Stimulated activated CD4-positive, alpha-beta T cell treated with anti-CD3 and anti-CD28 coated beads, Interleukin-1b, Interleukin-23, amount 100 ng/mL, for 48 hours (primary cell): ENCODE results near the gene HSPA1B.
A peak's percentile ranks its signal among the peaks of the same experiment; 100 is the strongest.
"Not testable (repeated sequence)": the region's sequence is repeated elsewhere in the genome, so short reads cannot be mapped to it uniquely, and the experiment has no call there.

ENCODE experiments used
- DNase-seq: peaks from one replicate; pipeline ENCODE4 v3.0.0-alpha.2; 2020

Gene HSPA1B

GRCh38 chr6:31827286-31828079 lies at the start of gene HSPA1B:
HSPA1B (plus strand) TSS chr6:31827738; CDS start chr6:31827951, 213 bp downstream.
- peak; percentile 97 for DNase-seq

- no peak for DNase-seq
Measured at GRCh38 chr6:31778193-31778592, 49.3 kb upstream of the HSPA1B start.

GRCh38 chr6:31778999-31779885 lies 48.3 kb upstream of the HSPA1B start:
- no peak for DNase-seq

GRCh38 chr6:31779908-31780307 lies 47.6 kb upstream of the HSPA1B start:
- no peak for DNase-seq

- no peak for DNase-seq
Measured at GRCh38 chr6:31780507-31781243, 46.9 kb upstream of the HSPA1B start.

GRCh38 chr6:31781244-31782125 lies 46.1 kb upstream of the HSPA1B start:
- no peak for DNase-seq

- DNase-seq = no peak
Measured at GRCh38 chr6:31782126-31782855, 45.2 kb upstream of the HSPA1B start.

GRCh38 chr6:31784098-31784925 lies 43.2 kb upstream of the HSPA1B start:
- DNase-seq = no peak

- DNase-seq = no peak
Measured at GRCh38 chr6:31785475-31785874, 42.1 kb upstream of the HSPA1B start.

GRCh38 chr6:31791324-31792089 lies 36.0 kb upstream of the HSPA1B start:
- DNase-seq = no peak

GRCh38 chr6:31792090-31792374 lies 35.5 kb upstream of the HSPA1B start:
- DNase-seq = no peak

- DNase-seq = no peak
Measured at GRCh38 chr6:31792761-31793171, 34.8 kb upstream of the HSPA1B start.

- DNase-seq = not testable (repeated sequence)
Measured at GRCh38 chr6:31793927-31794245, 33.7 kb upstream of the HSPA1B start.

GRCh38 chr6:31794294-31794865 lies 33.2 kb upstream of the HSPA1B start:
- no peak for DNase-seq

- peak; percentile 40 for DNase-seq
Measured at GRCh38 chr6:31794866-31795615, 32.5 kb upstream of the HSPA1B start.

- peak; percentile 89 for DNase-seq
Measured at GRCh38 chr6:31795616-31796298, 31.8 kb upstream of the HSPA1B start, which contains the start of gene VARS1. VARS1 (minus strand) TSS chr6:31795752; CDS start chr6:31795217, 535 bp downstream.

- no peak for DNase-seq
Measured at GRCh38 chr6:31796993-31797385, 30.5 kb upstream of the HSPA1B start.

- no peak for DNase-seq
Measured at GRCh38 chr6:31797588-31797987, 29.9 kb upstream of the HSPA1B start.
